Measurements from ENCODE around the gene NLGN1. TPM values are rescaled to one million over a fixed set of nuclear protein-coding genes. Genes with fewer than 3 reads are reported as not detected.

Gene NLGN1
- total RNA-seq, 1 experiment from 2014 or later, result not detected

- Mint-ChIP-seq H3K4me1 (ENCODE audit: insufficient read depth, unreplicated experiment) (no peaks in the 10 kb centered on the region), H3K27me3 (ENCODE audit: insufficient read depth, unreplicated experiment) (peaks cover 45% of the 10 kb centered on the region), H3K4me3 (ENCODE audit: unreplicated experiment) (no peak overlapping the region), H3K27ac (ENCODE audit: low read depth, unreplicated experiment) (no peak overlapping the region), H3K36me3 (ENCODE audit: insufficient read depth, unreplicated experiment) (peaks cover 8% of the 10 kb centered on the region), H3K9me3 (ENCODE audit: unreplicated experiment) (no peaks in the 10 kb centered on the region)
- POLR2A ChIA-PET, result no interaction called here
- no TSS peak for BruUV-seq (replicated peaks)
- TF ChIP-seq, protein P1, sequence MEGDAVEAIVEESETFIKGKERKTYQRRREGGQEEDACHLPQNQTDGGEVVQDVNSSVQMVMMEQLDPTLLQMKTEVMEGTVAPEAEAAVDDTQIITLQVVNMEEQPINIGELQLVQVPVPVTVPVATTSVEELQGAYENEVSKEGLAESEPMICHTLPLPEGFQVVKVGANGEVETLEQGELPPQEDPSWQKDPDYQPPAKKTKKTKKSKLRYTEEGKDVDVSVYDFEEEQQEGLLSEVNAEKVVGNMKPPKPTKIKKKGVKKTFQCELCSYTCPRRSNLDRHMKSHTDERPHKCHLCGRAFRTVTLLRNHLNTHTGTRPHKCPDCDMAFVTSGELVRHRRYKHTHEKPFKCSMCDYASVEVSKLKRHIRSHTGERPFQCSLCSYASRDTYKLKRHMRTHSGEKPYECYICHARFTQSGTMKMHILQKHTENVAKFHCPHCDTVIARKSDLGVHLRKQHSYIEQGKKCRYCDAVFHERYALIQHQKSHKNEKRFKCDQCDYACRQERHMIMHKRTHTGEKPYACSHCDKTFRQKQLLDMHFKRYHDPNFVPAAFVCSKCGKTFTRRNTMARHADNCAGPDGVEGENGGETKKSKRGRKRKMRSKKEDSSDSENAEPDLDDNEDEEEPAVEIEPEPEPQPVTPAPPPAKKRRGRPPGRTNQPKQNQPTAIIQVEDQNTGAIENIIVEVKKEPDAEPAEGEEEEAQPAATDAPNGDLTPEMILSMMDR (IDR thresholded peaks at IDR 0.05; ENCODE audit: unreplicated experiment), result no peak
- intact Hi-C loops (cut with micrococcal nuclease), result no loop called here
- DNase-seq (ENCODE audit: unreplicated experiment), result no peak
- CTCF ChIA-PET, result interaction anchor here (0.6 to 1.4 kb wide), 8 partner anchors 10 to 733 kb away, joined by 3 to 7 read pairs (median 3); no protein-coding TSS in a partner anchor
Observed at GRCh38 chr3:173992416-173992815, 594.9 kb downstream of the NLGN1 start.

- Mint-ChIP-seq H3K9me3 (ENCODE audit: unreplicated experiment) (no peaks in the 10 kb centered on the region), H3K36me3 (ENCODE audit: insufficient read depth, unreplicated experiment) (peaks cover 8% of the 10 kb centered on the region), H3K4me1 (ENCODE audit: insufficient read depth, unreplicated experiment) (no peaks in the 10 kb centered on the region), H3K27me3 (ENCODE audit: insufficient read depth, unreplicated experiment) (peaks cover 50% of the 10 kb centered on the region), H3K27ac (ENCODE audit: low read depth, unreplicated experiment) (no peak overlapping the region), H3K4me3 (ENCODE audit: unreplicated experiment) (no peak overlapping the region)
- peak; percentile 40 for DNase-seq (ENCODE audit: unreplicated experiment)
- BruUV-seq (replicated peaks), result no TSS peak
- CTCF ChIA-PET, result interaction anchor here (0.5 to 1.4 kb wide), 11 partner anchors 9 to 1661 kb away, joined by 3 to 7 read pairs (median 3); no protein-coding TSS in a partner anchor
- TF ChIP-seq, protein P1 (IDR thresholded peaks at IDR 0.05; ENCODE audit: unreplicated experiment), result peak; percentile 35
- POLR2A ChIA-PET, result no interaction called here
- intact Hi-C loops (cut with micrococcal nuclease), result no loop called here
Observed at GRCh38 chr3:173993299-173993698, 595.8 kb downstream of the NLGN1 start.

- no peak for DNase-seq (ENCODE audit: unreplicated experiment)
- BruUV-seq (replicated peaks), result no TSS peak
- Mint-ChIP-seq H3K9me3 (ENCODE audit: unreplicated experiment) (no peaks in the 10 kb centered on the region), H3K36me3 (ENCODE audit: insufficient read depth, unreplicated experiment) (peaks cover 3% of the 10 kb centered on the region), H3K27me3 (ENCODE audit: insufficient read depth, unreplicated experiment) (peaks cover 85% of the 10 kb centered on the region), H3K4me1 (ENCODE audit: insufficient read depth, unreplicated experiment) (no peaks in the 10 kb centered on the region), H3K27ac (ENCODE audit: low read depth, unreplicated experiment) (no peak overlapping the region), H3K4me3 (ENCODE audit: unreplicated experiment) (no peak overlapping the region)
- TF ChIP-seq, protein P1 (IDR thresholded peaks at IDR 0.05; ENCODE audit: unreplicated experiment), result no peak
- CTCF ChIA-PET, result no interaction called here
- intact Hi-C loops (cut with micrococcal nuclease), result no loop called here
- POLR2A ChIA-PET, result no interaction called here
Observed at GRCh38 chr3:174000675-174001074, 603.1 kb downstream of the NLGN1 start.

DNA sequence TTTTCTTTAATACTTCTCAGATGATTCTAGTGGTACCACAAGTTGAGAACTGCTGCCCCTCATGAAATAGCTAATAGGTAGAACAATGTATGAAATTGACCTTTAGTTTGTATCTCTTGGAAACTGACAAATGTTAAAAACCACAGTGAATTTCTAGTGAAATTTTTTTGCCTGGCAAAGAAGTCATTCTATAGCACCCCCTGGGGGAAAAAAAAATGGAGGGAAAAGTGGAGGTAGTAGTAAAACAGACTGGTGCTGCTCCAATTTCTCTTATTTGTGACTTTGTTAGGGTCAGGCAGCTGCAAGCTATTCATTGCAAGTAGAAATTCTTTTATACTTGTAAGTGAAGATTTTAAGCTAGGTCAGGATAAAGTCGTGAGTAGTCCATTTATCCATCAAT, 605.0 kb downstream of the NLGN1 start:
- DNase-seq (ENCODE audit: unreplicated experiment), result peak; percentile 36
- intact Hi-C loops (cut with micrococcal nuclease), result loop anchor here (1.0 to 2.0 kb wide), 3 partner anchors 269 to 474 kb away; no protein-coding TSS in a partner anchor
- no peaks in the 10 kb centered on the region for H3K36me3 Mint-ChIP-seq (ENCODE audit: insufficient read depth, unreplicated experiment)
- H3K27me3 Mint-ChIP-seq (ENCODE audit: insufficient read depth, unreplicated experiment), result peaks cover 87% of the 10 kb centered on the region
- TF ChIP-seq, protein P1 (IDR thresholded peaks at IDR 0.05; ENCODE audit: unreplicated experiment), result peak; percentile 10
- no peak overlapping the region for H3K27ac Mint-ChIP-seq (ENCODE audit: low read depth, unreplicated experiment)
- BruUV-seq (replicated peaks), result no TSS peak
- H3K9me3 Mint-ChIP-seq (ENCODE audit: unreplicated experiment), result no peaks in the 10 kb centered on the region
- H3K4me1 Mint-ChIP-seq (ENCODE audit: insufficient read depth, unreplicated experiment), result no peaks in the 10 kb centered on the region
- ChIA-PET POLR2A (interaction anchor here (0.7 kb wide), 2 partner anchors 122 to 261 kb away, joined by 3 to 4 read pairs; no protein-coding TSS in a partner anchor), CTCF (interaction anchor here (0.6 to 1.7 kb wide), 13 partner anchors 9 to 628 kb away, joined by 3 to 7 read pairs (median 4); no protein-coding TSS in a partner anchor)
- H3K4me3 Mint-ChIP-seq (ENCODE audit: unreplicated experiment), result no peak overlapping the region

All from MCF 10A (cell line).